Trophoblast cell (in vitro differentiated cells and primary cell): ENCODE results near the gene BAG5.

Source experiments
- DNase-seq, 2 donors: peaks; one replicate each; pipeline ENCODE4 v3.0.0-alpha.2; 2016
- H2AFZ ChIP-seq: 2 replicates; pipeline ENCODE4 v1.6.1; 2013; ENCODE audit warnings: low read length, moderate library complexity, mild to moderate bottlenecking; ENCODE audit not compliant: insufficient read depth, poor library complexity
- H2AK5ac ChIP-seq: 2 replicates; pipeline ENCODE4 v1.6.1; 2013; ENCODE audit warnings: mild to moderate bottlenecking, low read length
- H2BK120ac ChIP-seq: 2 replicates; pipeline ENCODE4 v1.6.1; 2013; ENCODE audit warnings: low read length, mild to moderate bottlenecking, moderate library complexity; ENCODE audit not compliant: insufficient read depth, poor library complexity
- H2BK12ac ChIP-seq: 2 replicates; pipeline ENCODE4 v1.6.1; 2013; ENCODE audit warnings: mild to moderate bottlenecking, low read length, moderate library complexity
- H2BK5ac ChIP-seq: 2 replicates; pipeline ENCODE4 v1.6.1; 2013; ENCODE audit warnings: low read length, low read depth, moderate library complexity, mild to moderate bottlenecking; ENCODE audit not compliant: poor library complexity
- H3K14ac ChIP-seq: 2 replicates; pipeline ENCODE4 v1.6.1; 2013; ENCODE audit warnings: mild to moderate bottlenecking, low read length
- H3K18ac ChIP-seq: 2 replicates; pipeline ENCODE4 v1.6.1; 2013; ENCODE audit warnings: mild to moderate bottlenecking, low read length
- H3K23ac ChIP-seq: 2 replicates; pipeline ENCODE4 v1.6.1; 2013; ENCODE audit warnings: low read length
- H3K27ac ChIP-seq: 2 replicates; pipeline ENCODE4 v1.5.1; 2013; ENCODE audit warnings: low read depth, mild to moderate bottlenecking, inconsistent platforms, low read length, moderate library complexity
- H3K27me3 ChIP-seq: 2 replicates; pipeline ENCODE4 v1.6.1; 2013; ENCODE audit warnings: inconsistent platforms, mild to moderate bottlenecking, low read length, moderate library complexity; ENCODE audit not compliant: insufficient read depth
- H3K36me3 ChIP-seq, 2 experiments: 1 replicate in 1 of 2; 2 replicates in 1 of 2; pipeline ENCODE4 v1.6.1; 2013; ENCODE audit warnings: low read length in 2 of 2, mild to moderate bottlenecking in 2 of 2, moderate library complexity in 1 of 2; ENCODE audit not compliant: insufficient read depth in 2 of 2, control insufficient read depth in 1 of 2
- H3K4ac ChIP-seq: 2 replicates; pipeline ENCODE4 v1.6.1; 2013; ENCODE audit warnings: low read depth, mild to moderate bottlenecking, low read length, moderate library complexity
- H3K4me1 ChIP-seq, 2 experiments: 1 replicate in 1 of 2; 2 replicates in 1 of 2; pipeline ENCODE4 v1.6.1; 2013; ENCODE audit warnings: low read length in 2 of 2, mild to moderate bottlenecking in 2 of 2, moderate library complexity in 1 of 2; ENCODE audit not compliant: insufficient read depth in 2 of 2, control insufficient read depth in 1 of 2
- H3K4me2 ChIP-seq: 2 replicates; pipeline ENCODE4 v1.6.1; 2013; ENCODE audit warnings: inconsistent platforms, mild to moderate bottlenecking, low read length, moderate library complexity
- H3K4me3 ChIP-seq: 2 replicates; pipeline ENCODE4 v1.5.1; 2013; ENCODE audit warnings: mild to moderate bottlenecking, low read depth, low read length, inconsistent platforms
- H3K79me1 ChIP-seq: one replicate; pipeline ENCODE4 v1.6.1; 2013; ENCODE audit warnings: low read length
- H3K79me2 ChIP-seq: 2 replicates; pipeline ENCODE4 v1.6.1; 2013; ENCODE audit warnings: low read length, mild to moderate bottlenecking; ENCODE audit not compliant: control insufficient read depth, insufficient read depth, poor library complexity
- H3K9ac ChIP-seq: 2 replicates; pipeline ENCODE4 v1.6.1; 2013; ENCODE audit warnings: mild to moderate bottlenecking, low read length
- H3K9me3 ChIP-seq: 2 replicates; pipeline ENCODE4 v1.6.1; 2013; ENCODE audit warnings: low read depth, mild to moderate bottlenecking, control low read depth, inconsistent platforms, low read length; ENCODE audit not compliant: insufficient read depth
- H4K12ac ChIP-seq: 2 replicates; pipeline ENCODE4 v1.6.1; 2013; ENCODE audit warnings: low read depth, mild to moderate bottlenecking, low read length, moderate library complexity
- H4K8ac ChIP-seq: 2 replicates; pipeline ENCODE4 v1.6.1; 2013; ENCODE audit warnings: low read depth, mild to moderate bottlenecking, low read length, moderate library complexity
- H4K91ac ChIP-seq: one replicate; pipeline ENCODE4 v1.6.1; 2013; ENCODE audit warnings: low read depth, mild to moderate bottlenecking, low read length, moderate library complexity
- WGBS: extraction: QIAGEN DNeasy Blood & Tissue Kit; methylation state at CpG from one replicate; pipeline ENCODE4 v1.1.7; 2013; ENCODE audit warnings: missing lambda C conversion rate; ENCODE audit not compliant: insufficient read length, insufficient coverage; ENCODE audit errors: extremely low coverage; 5-methylcytosine and 5-hydroxymethylcytosine counted together

Gene BAG5

GRCh38 chr14:103559766-103560165 lies 2.7 kb downstream of the BAG5 start:
- Histone ChIP-seq H3K4me2 (no peak overlapping the region), H3K36me3 (peaks cover 7 to 15% of the 10 kb centered on the region in 2 experiments), H3K4ac (no peak overlapping the region), H4K12ac (no peak overlapping the region), H3K4me3 (no peak overlapping the region), H3K14ac (no peak overlapping the region), H3K4me1 (peaks cover 0 to 8% of the 10 kb centered on the region in 2 experiments), H2AFZ (no peak overlapping the region), H2BK120ac (no peak overlapping the region), H4K91ac (no peak overlapping the region), H3K27ac (no peak overlapping the region), H3K9ac (no peak overlapping the region), H3K18ac (no peak overlapping the region), H3K79me2 (peaks cover 22% of the 10 kb centered on the region), H2BK12ac (no peak overlapping the region), H3K79me1 (peaks cover 14% of the 10 kb centered on the region), H3K23ac (peak overlapping the region; percentile 51), H3K9me3 (no peaks in the 10 kb centered on the region), H2BK5ac (no peak overlapping the region), H4K8ac (no peak overlapping the region), H2AK5ac (no peak overlapping the region), H3K27me3 (no peaks in the 10 kb centered on the region)
- no peak for DNase-seq
- WGBS, result no CpG with 5 or more reads among the region's 9 CpGs

GRCh38 chr14:103558071-103558882 lies 4.2 kb downstream of the BAG5 start:
- Histone ChIP-seq H3K27me3 (no peaks in the 10 kb centered on the region), H2AFZ (no peak overlapping the region), H3K9me3 (no peaks in the 10 kb centered on the region), H2BK5ac (no peak overlapping the region), H2BK120ac (no peak overlapping the region), H4K8ac (no peak overlapping the region), H3K23ac (no peak overlapping the region), H4K12ac (no peak overlapping the region), H3K4ac (no peak overlapping the region), H3K9ac (no peak overlapping the region), H3K27ac (no peak overlapping the region), H3K79me2 (peaks cover 18% of the 10 kb centered on the region), H3K79me1 (peaks cover 14% of the 10 kb centered on the region), H2BK12ac (no peak overlapping the region), H3K4me3 (no peak overlapping the region), H3K4me2 (no peak overlapping the region), H3K18ac (no peak overlapping the region), H3K14ac (no peak overlapping the region), H3K4me1 (peaks cover 0 to 8% of the 10 kb centered on the region in 2 experiments), H3K36me3 (peaks cover 7 to 15% of the 10 kb centered on the region in 2 experiments), H2AK5ac (no peak overlapping the region), H4K91ac (no peak overlapping the region)
- WGBS, result no CpG with 5 or more reads among the region's 16 CpGs
- DNase-seq, result peak; percentile 86 to 97

- H3K27ac ChIP-seq, result no peak overlapping the region
- no peak overlapping the region for H3K14ac ChIP-seq
- peaks cover 10% of the 10 kb centered on the region for H3K79me2 ChIP-seq
- H3K23ac ChIP-seq, result no peak overlapping the region
- H3K4me2 ChIP-seq, result no peak overlapping the region
- no peak overlapping the region for H4K12ac ChIP-seq
- peaks cover 0 to 8% of the 10 kb centered on the region in 2 experiments for H3K4me1 ChIP-seq
- H4K91ac ChIP-seq, result no peak overlapping the region
- H2AK5ac ChIP-seq, result no peak overlapping the region
- H2BK120ac ChIP-seq, result no peak overlapping the region
- H3K4me3 ChIP-seq, result no peak overlapping the region
- no peak overlapping the region for H2AFZ ChIP-seq
- DNase-seq, result no peak
- H3K18ac ChIP-seq, result no peak overlapping the region
- peaks cover 4% of the 10 kb centered on the region for H3K79me1 ChIP-seq
- H3K4ac ChIP-seq, result no peak overlapping the region
- no peak overlapping the region for H4K8ac ChIP-seq
- whole genome bisulfite sequencing, result no CpG with 5 or more reads among the region's 15 CpGs
- H3K36me3 ChIP-seq, result peaks cover 7 to 15% of the 10 kb centered on the region in 2 experiments
- no peak overlapping the region for H2BK5ac ChIP-seq
- H2BK12ac ChIP-seq, result no peak overlapping the region
- H3K27me3 ChIP-seq, result no peaks in the 10 kb centered on the region
- no peak overlapping the region for H3K9ac ChIP-seq
- H3K9me3 ChIP-seq, result no peaks in the 10 kb centered on the region
Measured at GRCh38 chr14:103556946-103557758, 5.3 kb downstream of the BAG5 start.

- no peak overlapping the region for H3K4me3 ChIP-seq
- H3K4me2 ChIP-seq, result no peak overlapping the region
- H4K12ac ChIP-seq, result no peak overlapping the region
- no peaks in the 10 kb centered on the region for H3K79me2 ChIP-seq
- H3K36me3 ChIP-seq, result peaks cover 7 to 15% of the 10 kb centered on the region in 2 experiments
- no peak overlapping the region for H2AK5ac ChIP-seq
- no peak overlapping the region for H2BK12ac ChIP-seq
- no peak overlapping the region for H4K91ac ChIP-seq
- H3K79me1 ChIP-seq, result no peaks in the 10 kb centered on the region
- H3K9ac ChIP-seq, result no peak overlapping the region
- no peak overlapping the region for H4K8ac ChIP-seq
- DNase-seq, result no peak
- no peak overlapping the region for H3K18ac ChIP-seq
- no peak overlapping the region for H3K27ac ChIP-seq
- no peak overlapping the region for H3K4ac ChIP-seq
- WGBS, result 100% methylated on average over 1 of the region's 15 CpGs
- H3K14ac ChIP-seq, result no peak overlapping the region
- H2BK5ac ChIP-seq, result no peak overlapping the region
- no peak overlapping the region for H3K23ac ChIP-seq
- H2AFZ ChIP-seq, result no peak overlapping the region
- H2BK120ac ChIP-seq, result no peak overlapping the region
- peaks cover 5% of the 10 kb centered on the region for H3K9me3 ChIP-seq
- no peaks in the 10 kb centered on the region for H3K27me3 ChIP-seq
- H3K4me1 ChIP-seq, result peaks cover 0 to 1% of the 10 kb centered on the region in 2 experiments
Measured at GRCh38 chr14:103555559-103556337, 6.7 kb downstream of the BAG5 start.
